GM12892 (cell line): ENCODE results near the gene ZNF497.
A peak's percentile ranks its signal among the peaks of the same experiment; 100 is the strongest.

Source experiments
- DNase-seq: peaks from one replicate; pipeline ENCODE4 v3.0.0; 2011; ENCODE audit not compliant: insufficient read length
- FAIRE-seq: peaks from 2 replicates; lab custom pipeline; 2011; peaks lifted over from hg19 to GRCh38; lab: Jason Lieb, UNC
- POLR2A ChIP-seq: IDR thresholded peaks from 2 replicates; pipeline ENCODE4 v1.6.1; 2011; ENCODE audit warnings: low read depth, low read length, control low read depth
- POLR2AphosphoS5 ChIP-seq: IDR thresholded peaks from 2 replicates; pipeline ENCODE4 v1.6.1; 2011; ENCODE audit warnings: low read depth, low read length, control low read depth
- TAF1 ChIP-seq: IDR thresholded peaks from 2 replicates; pipeline ENCODE4 v1.6.1; 2011; ENCODE audit warnings: low read depth, mild to moderate bottlenecking, control low read depth, low read length, borderline replicate concordance

ZNF497 gene

DNA sequence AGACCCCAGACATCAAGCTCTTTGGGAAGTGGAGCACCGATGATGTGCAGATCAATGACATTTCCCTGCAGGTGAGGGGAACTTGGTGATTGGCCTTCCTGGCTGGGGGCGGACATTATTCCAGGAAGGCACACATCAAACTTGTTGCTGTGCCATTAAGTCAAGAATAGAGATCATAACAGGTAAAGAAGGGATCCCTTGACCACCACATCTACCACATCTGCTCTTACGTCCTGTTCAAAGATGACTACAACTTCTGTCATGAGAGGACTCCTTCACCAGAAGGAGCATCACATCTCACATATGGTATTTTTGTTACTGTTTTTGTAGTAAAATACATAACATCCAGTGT, 25.6 kb upstream of the ZNF497 start:
- FAIRE-seq = no peak
- TF ChIP-seq POLR2AphosphoS5 = no peak
- TF ChIP-seq TAF1 = no peak
- no peak for TF ChIP-seq POLR2A
- DNase-seq = no peak

GRCh38 chr19:58387338-58388174, 25.0 kb upstream of the ZNF497 start:
- DNase-seq (no peak), FAIRE-seq (no peak)
- TF ChIP-seq POLR2AphosphoS5 (no peak), POLR2A (no peak), TAF1 (no peak)

GRCh38 chr19:58386576-58387337, 24.2 kb upstream of the ZNF497 start, which contains the start of gene RPS5:
TSS of gene RPS5 (plus strand) at chr19:58387269. CDS start at chr19:58388138, 869 bp downstream.
- peak; percentile 98 for FAIRE-seq
- peak; percentile 94 for TF ChIP-seq POLR2AphosphoS5
- peak; percentile 96 for TF ChIP-seq TAF1
- TF ChIP-seq POLR2A = peak; percentile 96
- DNase-seq = peak; percentile 99

DNA sequence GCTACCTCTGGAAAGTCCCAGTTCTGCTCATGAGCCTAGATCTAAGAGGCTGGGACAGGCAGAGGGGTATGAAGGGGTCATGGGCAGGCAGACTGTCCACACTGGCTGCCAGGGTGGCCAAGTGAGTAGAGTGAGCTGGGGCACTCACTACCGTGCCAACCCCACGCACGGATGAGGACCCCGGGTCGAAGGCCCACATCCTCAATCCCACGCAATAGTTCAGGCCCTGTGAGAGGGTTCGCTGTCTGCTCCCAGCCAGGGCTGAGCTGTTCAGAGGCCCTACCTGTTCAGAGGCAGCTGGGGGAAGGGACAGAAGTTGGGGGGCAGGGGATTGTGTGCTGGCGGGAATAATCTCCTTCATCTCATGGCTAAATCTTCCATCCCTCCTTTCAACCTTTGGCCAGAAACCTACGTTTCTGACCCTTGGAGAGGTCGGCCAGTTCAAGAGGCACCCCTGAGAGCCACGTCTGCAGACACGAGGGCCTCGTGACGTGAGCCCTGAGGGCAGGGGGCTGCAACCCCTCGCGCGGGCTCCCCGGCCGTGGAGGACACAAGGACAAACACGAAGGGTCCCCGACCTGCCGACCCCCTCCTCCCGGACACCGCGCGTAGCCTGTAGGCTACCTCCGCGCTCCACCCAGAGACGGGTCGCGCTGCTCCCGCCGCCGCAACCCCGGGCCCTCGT, 23.5 kb upstream of the ZNF497 start:
- FAIRE-seq (peak; percentile 63), DNase-seq (no peak)
- no peak; the same call in 1 of the 2 replicates for TF ChIP-seq TAF1
- peak; percentile 74 for TF ChIP-seq POLR2A
- TF ChIP-seq POLR2AphosphoS5 = peak; percentile 63; the same call in 1 of the 2 replicates

- DNase-seq (no peak), FAIRE-seq (no peak)
These were observed 22.9 kb upstream of the ZNF497 start for GRCh38 chr19:58385313-58385890.

DNA sequence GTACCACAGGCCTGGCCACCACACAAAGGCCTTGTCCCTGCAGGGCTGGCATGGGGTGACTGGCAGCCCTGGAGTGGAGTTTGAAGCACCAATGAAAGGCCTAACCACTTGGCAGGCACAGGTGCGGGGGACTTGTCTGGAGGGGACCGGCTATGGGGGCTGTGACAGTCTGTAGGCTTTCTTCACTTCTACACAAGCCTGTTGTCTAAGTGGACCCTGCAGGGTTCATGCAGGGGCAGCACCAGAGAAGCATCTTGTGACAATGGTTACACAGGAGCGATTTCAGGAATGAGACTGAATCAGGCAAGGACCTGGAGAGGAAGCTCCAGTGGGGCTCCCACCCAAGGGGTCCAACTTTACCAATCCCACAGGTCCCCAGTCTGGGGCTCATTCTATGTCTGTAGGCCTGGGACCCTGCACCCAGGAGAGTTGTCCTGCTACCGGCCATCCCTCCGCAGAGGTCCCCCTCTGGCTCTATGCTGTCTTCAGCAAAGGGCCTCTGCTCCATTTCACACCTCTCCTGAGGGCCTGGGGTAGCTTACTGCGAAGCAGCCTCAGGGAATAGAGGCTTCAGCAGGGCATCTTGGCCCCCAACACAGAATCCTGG, 20.5 kb upstream of the ZNF497 start:
- no peak for FAIRE-seq
- TF ChIP-seq TAF1 (no peak), POLR2A (no peak)
- DNase-seq = no peak

More at GRCh38 chr19:58385313-58385890, 22.9 kb upstream of the ZNF497 start:
- TF ChIP-seq POLR2AphosphoS5 (no peak), TAF1 (no peak), POLR2A (no peak)

DNA sequence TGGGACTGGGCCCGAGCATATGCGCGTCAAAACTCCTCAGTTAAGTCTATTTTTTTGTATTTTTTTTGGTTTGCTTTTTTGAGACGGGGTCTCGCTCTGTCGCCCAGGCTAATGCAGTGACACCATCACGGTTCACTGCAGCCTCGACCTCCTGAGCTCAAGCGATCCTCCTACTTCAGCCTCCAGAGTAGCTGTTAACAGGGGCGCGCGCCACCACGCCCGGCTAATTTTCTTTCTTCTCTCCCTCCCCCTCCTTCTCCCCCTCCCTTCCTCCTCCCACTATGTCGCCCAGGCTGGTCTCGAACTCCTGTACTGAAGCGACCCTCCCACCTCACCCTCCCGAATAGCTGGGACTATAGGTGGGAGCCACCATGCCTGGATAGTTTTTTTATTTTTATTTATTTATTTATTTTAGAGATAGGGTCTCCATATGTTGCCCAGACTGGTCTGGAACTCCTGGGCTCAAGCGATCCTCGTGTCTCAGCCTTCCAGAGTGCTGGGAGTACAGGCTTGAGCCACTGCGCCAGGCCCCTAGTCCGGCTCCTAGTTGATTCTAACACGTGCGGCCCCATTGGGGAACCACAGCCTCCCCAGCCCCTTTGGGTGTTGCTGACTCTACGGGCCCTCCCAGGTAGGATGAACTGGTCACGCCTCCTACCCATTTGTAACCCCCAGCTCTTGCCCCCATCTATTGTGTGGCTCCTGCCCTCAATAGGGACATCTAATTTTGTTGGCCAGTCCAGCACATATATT, 19.1 kb upstream of the ZNF497 start:
- DNase-seq = no peak
- peak; percentile 30 for FAIRE-seq
- TF ChIP-seq POLR2A (no peak), TAF1 (no peak), POLR2AphosphoS5 (no peak)

- DNase-seq (peak; percentile 94), FAIRE-seq (peak; percentile 98)
- peak; percentile 82; the same call in 1 of the 2 replicates for TF ChIP-seq POLR2A
- peak; percentile 77 for TF ChIP-seq POLR2AphosphoS5
- TF ChIP-seq TAF1 = peak; percentile 87
These were observed 18.3 kb upstream of the ZNF497 start, which contains the start of gene ZNF837 for GRCh38 chr19:58380662-58381459. TSS of gene ZNF837 (minus strand) at chr19:58381030. CDS start at chr19:58369332, 11,698 bp downstream.

GRCh38 chr19:58380037-58380661, 17.6 kb upstream of the ZNF497 start:
- DNase-seq (no peak), FAIRE-seq (no peak)
- TF ChIP-seq POLR2A = no peak
- TF ChIP-seq POLR2AphosphoS5 = no peak
- TF ChIP-seq TAF1 = no peak
